ENCODE data around the gene REP15. TPM values are rescaled to one million over a fixed set of nuclear protein-coding genes. Genes with fewer than 3 reads are reported as not detected.
"Not testable (repeated sequence)": the region's sequence is repeated elsewhere in the genome, so short reads cannot be mapped to it uniquely, and the experiment has no call there.

Gene REP15
- total RNA-seq, 1 donor: 4.0 TPM

DNA sequence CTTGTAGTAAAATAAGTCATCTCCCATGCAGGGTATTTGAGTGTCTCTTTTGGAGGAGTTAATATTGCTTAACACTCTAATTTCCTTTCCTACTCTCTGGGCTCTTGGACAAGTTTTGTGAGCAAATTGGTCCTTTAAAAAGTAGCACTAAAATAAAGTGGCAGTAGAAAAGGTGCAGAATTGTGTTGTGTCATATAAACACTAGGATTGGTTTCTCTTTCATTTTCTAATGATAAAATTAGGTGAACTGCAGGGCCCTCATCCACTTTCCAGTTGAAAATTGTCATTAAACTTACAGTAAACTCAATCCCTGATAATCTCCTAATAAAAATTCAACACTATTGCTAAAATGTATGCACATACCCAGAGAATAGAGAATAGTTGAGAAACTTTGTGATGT, 42.6 kb upstream of the REP15 start:
- H3K4me3 ChIP-seq (ENCODE audit: insufficient read depth, low read length): no peak overlapping the region
- no peak overlapping the region for H3K4me2 ChIP-seq (ENCODE audit: insufficient read depth, low read length)
- no peaks in the 10 kb centered on the region for H4K20me1 ChIP-seq (ENCODE audit: insufficient read depth, low read length)
- no peaks in the 10 kb centered on the region for H3K27me3 ChIP-seq (ENCODE audit: insufficient read depth, low read length)
- H3K9me3 ChIP-seq (ENCODE audit: low read depth, low read length): no peaks in the 10 kb centered on the region
- peaks cover 3% of the 10 kb centered on the region for H3K79me2 ChIP-seq (ENCODE audit: insufficient read depth, low read length)
- DNase-seq (ENCODE audit: insufficient read length, low spot score, missing footprints): no peak
- peaks cover 57% of the 10 kb centered on the region for H3K36me3 ChIP-seq (ENCODE audit: insufficient read depth, low read length)
- TF ChIP-seq, protein P1, sequence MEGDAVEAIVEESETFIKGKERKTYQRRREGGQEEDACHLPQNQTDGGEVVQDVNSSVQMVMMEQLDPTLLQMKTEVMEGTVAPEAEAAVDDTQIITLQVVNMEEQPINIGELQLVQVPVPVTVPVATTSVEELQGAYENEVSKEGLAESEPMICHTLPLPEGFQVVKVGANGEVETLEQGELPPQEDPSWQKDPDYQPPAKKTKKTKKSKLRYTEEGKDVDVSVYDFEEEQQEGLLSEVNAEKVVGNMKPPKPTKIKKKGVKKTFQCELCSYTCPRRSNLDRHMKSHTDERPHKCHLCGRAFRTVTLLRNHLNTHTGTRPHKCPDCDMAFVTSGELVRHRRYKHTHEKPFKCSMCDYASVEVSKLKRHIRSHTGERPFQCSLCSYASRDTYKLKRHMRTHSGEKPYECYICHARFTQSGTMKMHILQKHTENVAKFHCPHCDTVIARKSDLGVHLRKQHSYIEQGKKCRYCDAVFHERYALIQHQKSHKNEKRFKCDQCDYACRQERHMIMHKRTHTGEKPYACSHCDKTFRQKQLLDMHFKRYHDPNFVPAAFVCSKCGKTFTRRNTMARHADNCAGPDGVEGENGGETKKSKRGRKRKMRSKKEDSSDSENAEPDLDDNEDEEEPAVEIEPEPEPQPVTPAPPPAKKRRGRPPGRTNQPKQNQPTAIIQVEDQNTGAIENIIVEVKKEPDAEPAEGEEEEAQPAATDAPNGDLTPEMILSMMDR (IDR thresholded peaks at IDR 0.05; ENCODE audit: extremely low read depth, low read depth, low read length): no peak
- peaks cover 14% of the 10 kb centered on the region for H3K4me1 ChIP-seq (ENCODE audit: insufficient read depth, low read length)
- no peak overlapping the region for H2AFZ ChIP-seq (ENCODE audit: low read length)
- H3K27ac ChIP-seq (ENCODE audit: low read depth, low read length): no peak overlapping the region

DNA sequence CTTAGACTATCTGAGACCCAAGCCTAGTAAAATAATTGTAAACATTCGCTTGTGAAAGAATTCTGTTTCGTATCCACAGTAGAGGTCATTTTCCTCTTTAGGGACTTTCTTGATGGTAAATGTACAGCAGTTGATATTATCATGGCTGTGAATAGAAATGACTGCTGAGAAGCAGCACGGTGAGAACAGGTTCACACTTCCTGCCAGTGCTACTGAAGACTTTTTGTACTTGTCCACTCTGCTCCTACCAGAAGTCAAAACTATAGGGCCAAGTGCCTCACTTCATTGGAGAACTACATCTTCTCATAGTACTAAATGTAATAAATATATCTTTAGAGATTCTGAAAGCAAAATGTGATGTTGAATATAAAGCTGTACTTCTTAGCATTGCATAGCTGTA, 40.8 kb upstream of the REP15 start:
- H2AFZ ChIP-seq (ENCODE audit: low read length); H3K4me3 ChIP-seq (ENCODE audit: insufficient read depth, low read length); H3K79me2 ChIP-seq (ENCODE audit: insufficient read depth, low read length); H3K9me3 ChIP-seq (ENCODE audit: low read depth, low read length); H4K20me1 ChIP-seq (ENCODE audit: insufficient read depth, low read length); H3K27ac ChIP-seq (ENCODE audit: low read depth, low read length); H3K4me2 ChIP-seq (ENCODE audit: insufficient read depth, low read length); DNase-seq (ENCODE audit: insufficient read length, low spot score, missing footprints); H3K27me3 ChIP-seq (ENCODE audit: insufficient read depth, low read length): not testable (repeated sequence)
- H3K36me3 ChIP-seq (ENCODE audit: insufficient read depth, low read length): peaks cover 53% of the 10 kb centered on the region
- H3K4me1 ChIP-seq (ENCODE audit: insufficient read depth, low read length): peaks cover 14% of the 10 kb centered on the region

DNA sequence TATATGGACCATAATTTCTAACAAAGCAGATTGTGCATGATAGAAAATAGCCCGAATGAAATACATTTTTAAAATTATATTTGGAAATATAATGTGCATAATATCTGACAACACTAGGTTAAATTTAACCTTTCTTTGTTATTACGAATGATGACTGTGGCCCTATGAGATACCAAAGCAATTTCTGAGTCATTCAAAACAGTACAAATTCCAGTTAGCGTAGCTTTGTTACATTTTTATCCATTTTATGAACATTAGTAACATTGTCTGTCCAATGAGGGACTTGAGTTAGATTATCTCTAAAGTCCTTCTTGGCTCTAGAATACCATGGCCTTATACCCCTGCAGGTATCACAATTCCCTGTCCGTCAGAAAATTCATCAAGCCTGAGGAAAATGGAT, 39.0 kb upstream of the REP15 start:
- no peak overlapping the region for H3K4me3 ChIP-seq (ENCODE audit: insufficient read depth, low read length)
- H3K36me3 ChIP-seq (ENCODE audit: insufficient read depth, low read length): peaks cover 66% of the 10 kb centered on the region
- no peaks in the 10 kb centered on the region for H3K27me3 ChIP-seq (ENCODE audit: insufficient read depth, low read length)
- no peak overlapping the region for H2AFZ ChIP-seq (ENCODE audit: low read length)
- peaks cover 4% of the 10 kb centered on the region for H3K79me2 ChIP-seq (ENCODE audit: insufficient read depth, low read length)
- no peaks in the 10 kb centered on the region for H3K9me3 ChIP-seq (ENCODE audit: low read depth, low read length)
- H3K27ac ChIP-seq (ENCODE audit: low read depth, low read length): peak overlapping the region; percentile 74
- no peak overlapping the region for H3K4me2 ChIP-seq (ENCODE audit: insufficient read depth, low read length)
- peaks cover 14% of the 10 kb centered on the region for H3K4me1 ChIP-seq (ENCODE audit: insufficient read depth, low read length)
- TF ChIP-seq, protein P1 (IDR thresholded peaks at IDR 0.05; ENCODE audit: extremely low read depth, low read depth, low read length): no peak
- DNase-seq (ENCODE audit: insufficient read length, low spot score, missing footprints): no peak
- no peaks in the 10 kb centered on the region for H4K20me1 ChIP-seq (ENCODE audit: insufficient read depth, low read length)

DNA sequence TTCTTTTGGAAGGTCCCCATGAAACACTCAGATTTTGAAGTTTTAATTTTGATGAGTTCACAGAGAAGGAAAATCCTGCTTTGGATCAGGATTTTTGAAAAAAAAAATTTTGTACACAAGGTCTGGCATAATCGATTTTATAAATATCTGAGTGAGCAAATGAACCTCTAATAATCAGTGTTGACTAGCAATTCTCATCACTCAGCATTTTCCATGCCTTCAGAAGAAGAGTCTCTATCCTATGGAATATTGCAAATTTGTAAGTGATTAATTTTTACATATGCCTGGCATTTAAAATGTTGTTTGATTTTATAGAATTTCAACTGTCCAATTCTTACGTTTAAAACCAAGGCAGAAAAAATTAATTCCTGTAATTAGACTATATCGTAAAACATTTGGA, 30.5 kb upstream of the REP15 start:
- H3K4me2 ChIP-seq (ENCODE audit: insufficient read depth, low read length): no peak overlapping the region
- H3K9me3 ChIP-seq (ENCODE audit: low read depth, low read length): no peaks in the 10 kb centered on the region
- H3K27ac ChIP-seq (ENCODE audit: low read depth, low read length): no peak overlapping the region
- peaks cover 15% of the 10 kb centered on the region for H3K4me1 ChIP-seq (ENCODE audit: insufficient read depth, low read length)
- H3K79me2 ChIP-seq (ENCODE audit: insufficient read depth, low read length): peaks cover 5% of the 10 kb centered on the region
- no peaks in the 10 kb centered on the region for H3K27me3 ChIP-seq (ENCODE audit: insufficient read depth, low read length)
- H4K20me1 ChIP-seq (ENCODE audit: insufficient read depth, low read length): no peaks in the 10 kb centered on the region
- no peak overlapping the region for H3K4me3 ChIP-seq (ENCODE audit: insufficient read depth, low read length)
- peaks cover 69% of the 10 kb centered on the region for H3K36me3 ChIP-seq (ENCODE audit: insufficient read depth, low read length)
- H2AFZ ChIP-seq (ENCODE audit: low read length): no peak overlapping the region
- TF ChIP-seq, protein P1 (IDR thresholded peaks at IDR 0.05; ENCODE audit: extremely low read depth, low read depth, low read length): no peak
- no peak for DNase-seq (ENCODE audit: insufficient read length, low spot score, missing footprints)

Data from osteoblast (primary cell).